ENCODE results near the gene SLC9A8.

DNA sequence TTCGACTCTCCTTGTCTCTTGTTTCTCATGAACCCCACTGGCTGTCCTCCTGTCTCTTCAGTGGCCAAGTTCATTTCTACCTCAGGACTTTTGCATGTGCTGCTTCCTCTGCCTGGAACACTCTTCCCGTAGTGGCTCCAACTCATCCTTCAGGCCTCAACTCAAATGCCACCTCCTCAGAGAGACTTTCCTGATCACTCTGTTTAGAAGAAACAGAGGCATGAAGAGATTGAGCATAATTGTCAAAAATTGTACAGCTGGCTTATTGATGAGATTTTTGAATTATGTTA, 17.5 kb upstream of the SLC9A8 start:
- TF ChIP-seq EZH2 (IDR thresholded peaks at IDR 0.05) (no peak), POLR2AphosphoS5 (IDR thresholded peaks at IDR 0.05; ENCODE audit: borderline replicate concordance, low read depth, low read length) (no peak), FOXP2 (optimal IDR thresholded peaks at IDR 0.05; ENCODE audit: control extremely low read depth, extremely low read length, insufficient read depth) (no peak)
